HG02870 (cell line): ENCODE data around the gene MPRIP.

ENCODE experiments used
- ATAC-seq: cut with Tn5 transposase; IDR thresholded peaks from one replicate; pipeline ENCODE4 v1.9.1; 2021; ENCODE audit warnings: mild to moderate bottlenecking, moderate library complexity; ENCODE audit not compliant: unreplicated experiment

Gene MPRIP

DNA sequence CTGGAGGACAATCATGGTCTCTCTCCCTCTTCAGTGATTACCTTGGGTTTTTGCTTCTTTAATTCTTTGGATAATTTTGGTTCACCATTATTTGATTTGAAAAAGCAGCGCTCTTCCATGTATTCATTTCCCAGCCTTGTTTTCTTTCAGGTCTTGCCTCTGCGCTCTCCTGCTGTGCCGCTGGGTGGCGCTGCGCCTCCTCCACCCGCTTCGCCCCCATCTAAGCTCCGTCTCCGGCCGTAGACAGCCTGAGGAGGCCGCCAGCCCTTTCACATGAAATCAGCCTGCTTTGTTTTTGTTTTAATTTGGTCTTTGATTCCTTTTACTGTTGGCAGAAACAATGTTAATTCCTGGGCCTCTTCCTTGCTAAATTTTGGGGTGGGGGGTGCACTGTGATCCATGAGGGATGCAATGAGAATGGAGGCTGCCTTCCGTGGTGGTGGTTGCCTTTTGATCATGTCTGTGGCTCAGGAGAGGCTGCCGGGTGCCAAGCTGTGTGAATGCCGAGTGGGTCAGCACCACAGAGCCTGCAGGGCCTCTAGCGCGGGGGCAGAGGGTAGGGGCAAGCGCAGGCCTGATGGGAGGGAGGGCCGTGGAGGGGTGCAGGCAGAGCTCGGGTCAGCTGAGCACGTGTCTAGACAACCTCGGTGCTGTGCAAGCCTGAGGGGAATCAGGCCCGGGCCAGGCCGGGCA lies 99.7 kb downstream of the MPRIP start:
- no peak for ATAC-seq

GRCh38 chr17:17142556-17142955 lies 100.3 kb downstream of the MPRIP start:
- no peak for ATAC-seq

DNA sequence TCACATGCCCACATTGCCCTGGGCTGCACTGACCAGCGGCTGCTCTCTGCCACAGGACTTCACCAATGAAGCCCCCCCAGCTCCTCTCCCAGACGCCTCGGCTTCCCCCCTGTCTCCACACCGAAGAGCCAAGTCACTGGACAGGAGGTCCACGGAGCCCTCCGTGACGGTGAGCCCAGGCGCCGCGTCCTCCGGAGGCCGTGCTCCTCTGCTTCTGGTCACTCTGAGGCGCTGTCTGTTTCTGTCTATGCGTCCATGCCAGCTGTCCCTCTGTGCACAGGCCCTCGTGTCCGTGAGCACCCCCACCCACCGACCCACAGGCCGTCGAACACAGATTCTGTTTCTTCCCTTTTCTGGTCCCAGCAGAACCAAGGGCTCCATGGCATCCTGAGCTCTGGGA lies 101.2 kb downstream of the MPRIP start:
- no peak for ATAC-seq

DNA sequence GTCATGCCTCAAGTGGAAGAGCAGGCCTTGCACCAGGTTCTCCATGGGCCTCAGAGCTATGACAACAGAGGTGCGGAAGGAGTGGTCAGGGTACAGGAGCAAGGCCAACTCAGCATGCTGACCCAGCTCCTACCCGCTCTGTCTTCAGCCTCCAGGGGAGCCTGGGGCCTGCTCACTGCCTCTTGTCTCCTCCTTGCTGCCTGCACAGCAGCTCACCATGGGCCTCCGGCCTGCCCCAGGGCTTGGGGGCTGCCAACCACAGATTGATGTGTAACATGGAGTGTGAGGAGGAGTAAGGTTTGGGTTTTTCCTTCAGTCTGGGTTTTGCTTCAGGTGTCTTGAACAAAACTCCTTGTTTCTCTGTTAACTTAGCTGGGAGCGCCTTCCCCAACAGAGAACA lies 101.8 kb downstream of the MPRIP start:
- ATAC-seq: no peak

GRCh38 chr17:17144916-17145665 lies 102.8 kb downstream of the MPRIP start:
- ATAC-seq: no peak

DNA sequence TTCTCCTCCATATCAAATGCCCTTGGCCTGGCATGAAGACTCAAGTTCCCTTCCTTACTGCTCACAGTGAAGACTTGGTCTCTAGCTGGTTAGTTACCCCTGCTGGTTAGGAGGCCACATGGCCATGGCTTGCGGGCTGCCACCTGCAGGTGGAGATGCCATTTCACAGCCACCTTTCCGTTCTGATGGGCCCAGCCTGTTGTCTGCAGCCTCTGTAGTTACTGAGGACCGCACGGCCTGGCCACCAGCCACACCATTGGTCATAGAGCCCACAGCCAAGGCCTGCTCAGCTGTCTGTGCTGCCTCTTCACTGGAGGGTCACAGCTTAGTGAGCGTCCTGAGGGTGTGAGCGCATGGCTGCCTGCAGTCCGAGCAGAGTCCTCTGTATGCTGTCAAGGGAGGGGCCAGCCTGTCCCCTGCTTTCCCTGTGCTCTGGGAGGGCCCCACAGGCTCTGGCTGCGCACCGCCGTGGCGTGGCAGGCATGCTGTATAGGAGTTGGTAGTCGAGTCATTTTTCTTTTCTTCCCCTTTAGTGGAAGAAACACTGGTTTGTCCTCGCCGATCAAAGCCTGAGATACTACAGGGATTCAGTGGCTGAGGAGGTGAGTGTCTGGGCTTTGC lies 104.6 kb downstream of the MPRIP start:
- no peak for ATAC-seq

GRCh38 chr17:17147821-17148220 lies 105.6 kb downstream of the MPRIP start:
- ATAC-seq: no peak

DNA sequence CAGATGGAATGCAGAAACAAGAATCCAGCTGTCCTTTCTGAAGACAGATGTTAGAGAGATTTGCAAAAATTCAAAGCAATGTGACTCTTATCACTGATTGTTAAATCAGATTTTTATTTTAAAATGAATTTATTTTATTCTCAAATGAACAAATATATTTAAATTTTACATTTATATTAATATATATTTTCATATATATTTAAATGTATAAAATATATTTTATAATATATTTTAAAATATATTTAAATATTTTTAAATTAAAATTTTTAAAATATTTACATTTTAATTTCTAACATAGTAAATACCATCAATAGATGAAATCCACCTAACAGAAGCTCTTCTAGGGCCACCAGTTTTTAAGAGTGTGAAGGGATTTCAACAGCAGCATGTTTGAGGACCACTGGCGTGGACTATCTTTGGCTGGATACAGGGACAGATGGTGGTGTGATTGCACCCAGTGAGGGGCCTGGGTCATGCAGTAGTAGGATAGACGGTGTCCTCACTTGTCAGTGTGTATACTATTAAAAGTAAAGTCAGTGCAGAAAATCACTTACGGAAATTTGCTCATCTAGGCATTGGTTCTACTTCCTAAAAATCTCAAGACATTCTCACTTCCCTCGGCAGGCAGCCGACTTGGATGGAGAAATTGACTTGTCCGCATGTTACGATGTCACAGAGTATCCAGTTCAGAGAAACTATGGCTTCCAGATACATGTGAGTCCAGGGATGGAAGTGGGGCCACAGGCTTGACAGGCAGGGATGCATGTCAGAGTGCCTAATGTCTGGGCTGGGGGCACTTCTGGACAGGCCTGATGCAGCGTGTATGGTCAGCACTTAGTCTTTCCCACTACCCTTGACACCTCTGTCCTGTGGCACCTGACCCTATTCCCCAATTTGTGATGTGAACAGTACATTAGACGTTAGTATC lies 107.5 kb downstream of the MPRIP start:
- no peak for ATAC-seq

DNA sequence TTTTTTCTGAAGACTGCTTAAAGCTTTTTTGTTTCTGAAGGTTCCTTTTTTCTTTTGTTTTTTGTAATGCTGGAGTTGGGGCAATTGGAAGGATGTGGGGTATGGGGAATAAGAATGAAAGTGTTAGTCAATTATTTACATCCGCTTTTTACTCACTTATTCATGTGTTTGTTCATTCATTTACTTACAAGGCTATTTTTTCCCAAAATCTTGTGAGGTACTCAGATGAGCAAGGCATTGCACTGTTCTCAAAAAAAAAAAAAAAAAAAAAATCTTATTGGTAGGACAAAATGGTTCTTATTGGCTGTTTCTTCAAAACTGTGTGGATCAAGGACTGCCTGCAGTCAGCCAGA lies 108.2 kb downstream of the MPRIP start:
- ATAC-seq: no peak

DNA sequence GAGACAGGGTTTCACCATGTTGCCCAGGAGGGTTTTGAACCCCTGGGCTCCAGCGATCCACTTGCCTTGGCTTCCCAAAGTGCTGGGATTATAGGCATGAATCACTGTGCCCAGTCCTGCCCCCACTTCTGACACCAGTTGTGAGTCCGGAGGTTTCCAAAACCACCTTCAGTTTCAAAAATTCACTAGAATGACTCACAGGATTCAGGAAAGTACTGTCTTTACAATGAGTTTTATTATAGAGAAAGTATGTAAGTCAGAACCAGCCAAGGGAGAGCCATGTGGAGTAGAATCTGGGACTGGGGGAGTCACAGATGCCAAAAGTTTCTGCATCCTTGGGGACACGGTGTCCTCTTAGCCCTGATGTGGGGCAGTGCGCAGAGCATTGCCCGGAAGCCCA lies 108.8 kb downstream of the MPRIP start:
- ATAC-seq: no peak

- ATAC-seq: no peak
Measured at GRCh38 chr17:17151541-17151940, 109.3 kb downstream of the MPRIP start.

DNA sequence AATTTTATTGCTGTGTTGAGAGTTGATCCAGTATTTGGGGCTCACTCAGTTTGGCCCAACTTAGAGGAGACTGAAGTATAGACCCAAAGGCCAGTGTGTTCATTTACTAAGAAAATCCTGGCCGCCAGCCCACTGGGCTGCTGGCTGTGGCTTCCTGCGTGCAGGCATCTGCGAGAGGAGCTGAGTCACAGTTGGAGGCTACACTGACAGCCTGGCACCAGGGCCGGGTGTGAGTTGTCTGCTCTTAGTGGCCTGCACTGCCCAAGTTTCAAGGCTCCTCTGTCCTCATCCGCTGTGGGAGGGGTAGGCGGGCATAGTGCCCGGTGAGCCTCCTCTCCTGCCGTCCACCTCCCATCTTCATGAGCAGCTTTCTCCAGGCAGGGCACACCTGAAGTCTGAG lies 109.7 kb downstream of the MPRIP start:
- no peak for ATAC-seq

GRCh38 chr17:17152385-17152784 lies 110.1 kb downstream of the MPRIP start:
- ATAC-seq: no peak

- no peak for ATAC-seq
Measured at GRCh38 chr17:17153071-17153470, 110.8 kb downstream of the MPRIP start.

- no peak for ATAC-seq
Measured at GRCh38 chr17:17153709-17154108, 111.5 kb downstream of the MPRIP start.

GRCh38 chr17:17154556-17154955 lies 112.3 kb downstream of the MPRIP start:
- no peak for ATAC-seq

GRCh38 chr17:17154981-17155380 lies 112.7 kb downstream of the MPRIP start:
- no peak for ATAC-seq

GRCh38 chr17:17155568-17155967 lies 113.3 kb downstream of the MPRIP start:
- ATAC-seq: no peak

DNA sequence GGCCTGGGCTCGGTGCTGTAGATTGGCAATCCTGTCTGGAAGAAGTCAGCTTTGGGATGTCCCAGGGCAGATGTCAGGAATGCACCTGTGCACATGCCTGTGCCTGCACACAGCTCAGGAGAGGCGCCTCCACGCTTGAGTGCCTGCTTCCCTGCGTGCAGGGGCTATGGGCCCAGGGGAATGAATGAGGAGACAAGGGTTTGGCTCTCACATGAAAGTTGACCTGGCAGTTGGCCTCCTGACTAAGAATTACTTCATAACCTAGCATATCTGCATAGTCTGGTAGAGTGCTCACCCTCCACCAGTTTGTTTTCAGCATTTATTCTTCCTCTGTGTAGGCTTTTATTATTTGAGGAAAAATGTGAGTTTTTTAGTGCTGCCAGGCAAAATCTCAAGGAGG lies 113.8 kb downstream of the MPRIP start:
- ATAC-seq: no peak

DNA sequence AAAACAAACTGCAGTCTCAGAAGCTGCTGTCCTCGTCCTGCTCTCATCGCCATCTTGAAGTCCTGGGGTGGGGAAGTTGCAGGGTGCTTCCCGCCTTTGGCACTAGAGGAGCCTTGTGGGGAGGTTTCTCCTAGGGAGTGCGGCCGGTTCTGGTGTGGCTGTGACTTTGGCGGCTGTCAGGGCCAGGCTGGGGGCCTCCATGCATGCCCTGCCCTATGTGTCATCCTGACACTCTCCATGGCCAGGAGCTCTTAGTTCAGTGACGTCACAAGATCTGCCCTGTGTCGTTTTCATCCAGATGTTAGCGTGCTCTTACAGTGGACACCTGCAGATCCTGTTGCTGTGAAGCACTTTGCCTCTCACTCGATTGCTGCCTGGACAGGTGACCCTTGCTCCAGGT lies 114.3 kb downstream of the MPRIP start:
- no peak for ATAC-seq

DNA sequence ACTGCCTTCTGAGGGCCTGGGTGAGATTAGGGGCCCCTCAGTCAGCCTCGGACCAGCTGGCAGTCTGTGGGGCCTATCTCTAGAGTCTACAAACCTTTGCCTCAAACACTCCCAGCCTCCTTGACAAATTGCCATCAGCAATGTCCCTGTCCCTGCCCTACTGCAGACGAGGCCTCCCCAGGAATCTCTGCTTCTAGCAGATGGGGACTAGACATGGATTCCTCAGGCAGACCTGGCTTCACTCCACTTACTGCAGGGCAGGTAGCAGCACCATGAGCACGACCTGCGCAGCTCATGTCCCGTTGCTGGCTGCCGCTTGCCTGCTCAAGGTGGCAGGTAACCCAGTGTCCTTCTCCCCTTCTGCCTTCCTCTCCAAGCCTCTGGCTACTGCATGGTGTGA lies 114.8 kb downstream of the MPRIP start:
- ATAC-seq: no peak
